Ureter (tissue), 1 donor: Measurements from ENCODE around the gene EXOSC3. TPM values are rescaled to one million over a fixed set of nuclear protein-coding genes. Genes with fewer than 3 reads are reported as not detected.
A peak's percentile ranks its signal among the peaks of the same experiment; 100 is the strongest.
"Not testable (repeated sequence)": the region's sequence is repeated elsewhere in the genome, so short reads cannot be mapped to it uniquely, and the experiment has no call there.

Experiments
- DNase-seq: peaks from one replicate; pipeline ENCODE4 v3.0.0-alpha.2; 2020; ENCODE audit warnings: low spot score
- total RNA-seq: library from RNA; stranded (reverse); gene quantifications from one replicate; pipeline ENCODE4 v1.2.4, GENCODE V29; 2023
- donor health status: DM: yes; HTN: yes; CAD: no.

The EXOSC3 gene
- total RNA-seq, result 27.2 TPM

GRCh38 chr9:37784616-37785483 is at the start of gene EXOSC3:
Gene EXOSC3, minus strand, starts transcription at chr9:37785064. Its CDS starts 20 bp downstream, at chr9:37785044.
- peak; percentile 90 for DNase-seq

GRCh38 chr9:37827483-37828165 is 42.8 kb upstream of the EXOSC3 start:
- no peak for DNase-seq

- DNase-seq, result not testable (repeated sequence)
Observed at GRCh38 chr9:37825174-37825573, 40.3 kb upstream of the EXOSC3 start.

GRCh38 chr9:37820142-37820541 is 35.3 kb upstream of the EXOSC3 start:
- no peak for DNase-seq

GRCh38 chr9:37818849-37819248 is 34.0 kb upstream of the EXOSC3 start:
- DNase-seq, result no peak

- DNase-seq, result no peak
Observed at GRCh38 chr9:37812773-37813379, 28.0 kb upstream of the EXOSC3 start.

GRCh38 chr9:37811906-37812476 is 27.1 kb upstream of the EXOSC3 start:
- DNase-seq, result no peak

- not testable (repeated sequence) for DNase-seq
Observed at GRCh38 chr9:37809676-37810075, 24.8 kb upstream of the EXOSC3 start.

GRCh38 chr9:37806271-37806670 is 21.4 kb upstream of the EXOSC3 start:
- DNase-seq, result no peak

- no peak for DNase-seq
Observed at GRCh38 chr9:37801959-37802711, 17.3 kb upstream of the EXOSC3 start.

GRCh38 chr9:37801287-37801850 is 16.5 kb upstream of the EXOSC3 start:
- no peak for DNase-seq

GRCh38 chr9:37800631-37801286 is 15.9 kb upstream of the EXOSC3 start, which contains the start of gene DCAF10:
Gene DCAF10, plus strand, starts transcription at chr9:37800797. Its CDS starts 70 bp downstream, at chr9:37800867.
- DNase-seq, result peak; percentile 89

GRCh38 chr9:37798677-37799076 is 13.8 kb upstream of the EXOSC3 start:
- no peak for DNase-seq

- DNase-seq, result no peak
Observed at GRCh38 chr9:37796232-37796631, 11.4 kb upstream of the EXOSC3 start.

- DNase-seq, result no peak
Observed at GRCh38 chr9:37792122-37792521, 7.3 kb upstream of the EXOSC3 start.

- no peak for DNase-seq
Observed at GRCh38 chr9:37790096-37790495, 5.2 kb upstream of the EXOSC3 start.

- no peak for DNase-seq
Observed at GRCh38 chr9:37788332-37788731, 3.5 kb upstream of the EXOSC3 start.

- DNase-seq, result no peak
Observed at GRCh38 chr9:37787059-37787458, 2.2 kb upstream of the EXOSC3 start.

- no peak for DNase-seq
Observed at GRCh38 chr9:37784291-37784615, 611 bp downstream of the EXOSC3 start.

GRCh38 chr9:37778534-37778933 is 6.3 kb downstream of the EXOSC3 start:
- DNase-seq, result no peak

- no peak for DNase-seq
Observed at GRCh38 chr9:37776328-37776727, 8.5 kb downstream of the EXOSC3 start.
